ENCODE results near the gene GBF1. TPM values are rescaled to one million over a fixed set of nuclear protein-coding genes. Genes with fewer than 3 reads are reported as not detected.
A peak's percentile ranks its signal among the peaks of the same experiment; 100 is the strongest.

GBF1 gene
- total and polyA plus RNA-seq, 12 donors: 20.7 to 60.5 (median 49.3) TPM

GRCh38 chr10:102389894-102390293, 144.6 kb downstream of the GBF1 start:
- Histone ChIP-seq H3K9me3 (no peaks in the 10 kb centered on the region), H3K27ac (no peak overlapping the region), H3K4me1 (peaks cover 0 to 27% (median 7%) of the 10 kb centered on the region in 9 donors), H3K36me3 (no peaks in the 10 kb centered on the region), H3K27me3 (no peaks in the 10 kb centered on the region), H3K4me3 (no peak overlapping the region)
- ATAC-seq (no peak), DNase-seq (no peak)
- intact Hi-C loops (cut with DNase I): loop anchor here in 8 of 10 donors (5.0 to 10.0 kb wide), 5 partner anchors 65 to 195 kb away; partner anchors contain the start of gene C10orf95 (in 1 of the 8)
- WGBS, 2 donors: 90 to 95% methylated on average over 3 of the region's 3 CpGs
- no peak for TF ChIP-seq CTCF (IDR thresholded peaks at IDR 0.05)

GRCh38 chr10:102392306-102392705, 147.0 kb downstream of the GBF1 start:
- intact Hi-C loops (cut with DNase I): loop anchor here in 7 of 10 donors (5.0 to 10.0 kb wide), 5 partner anchors 62 to 192 kb away; partner anchors contain the start of gene C10orf95 (in 1 of the 7)
- 89 to 90% methylated on average over 5 of the region's 5 CpGs for WGBS, 2 donors
- no peak for TF ChIP-seq CTCF (IDR thresholded peaks at IDR 0.05)
- ATAC-seq (no peak), DNase-seq (no peak)
- Histone ChIP-seq H3K36me3 (peaks cover 0 to 11% (median 0%) of the 10 kb centered on the region in 9 donors), H3K9me3 (no peaks in the 10 kb centered on the region), H3K4me1 (peaks cover 0 to 30% (median 18%) of the 10 kb centered on the region in 9 donors), H3K27ac (no peak overlapping the region), H3K27me3 (no peaks in the 10 kb centered on the region), H3K4me3 (no peak overlapping the region)

GRCh38 chr10:102393411-102394078, 148.2 kb downstream of the GBF1 start:
- no peak for ATAC-seq
- Histone ChIP-seq H3K27ac (peak overlapping the region; percentile 91 to 98 (median 96)), H3K36me3 (peaks cover 0 to 23% (median 0%) of the 10 kb centered on the region in 9 donors), H3K27me3 (no peaks in the 10 kb centered on the region), H3K4me3 (peak overlapping the region; percentile 48 to 90 (median 69)), H3K9me3 (no peaks in the 10 kb centered on the region), H3K4me1 (peaks cover 0 to 41% (median 18%) of the 10 kb centered on the region in 9 donors)
- DNase-seq: no peak
- 33 to 36% methylated on average over 30 of the region's 30 CpGs for WGBS, 2 donors
- peak in 4 of 9 donors; percentile 89 to 99 (median 96) for TF ChIP-seq CTCF (IDR thresholded peaks at IDR 0.05)
- intact Hi-C loops (cut with DNase I): loop anchor here in 8 of 10 donors (2.0 to 10.0 kb wide), 9 partner anchors 29 to 191 kb away; partner anchors contain the start of gene C10orf95 (in 1 of the 8)

- ATAC-seq: peak; percentile 91 to 94 (median 92)
- peak overlapping the region; percentile 91 to 98 (median 96) for H3K27ac ChIP-seq
- no peaks in the 10 kb centered on the region for H3K9me3 ChIP-seq
- 0 to 1% methylated on average over 59 to 71 of the region's 71 CpGs for WGBS, 2 donors
- DNase-seq: peak; percentile 95 to 97
- TF ChIP-seq CTCF (IDR thresholded peaks at IDR 0.05): peak in 6 of 9 donors; percentile 46 to 99 (median 98)
- H3K4me1 ChIP-seq: peaks cover 4 to 48% (median 25%) of the 10 kb centered on the region in 9 donors
- H3K36me3 ChIP-seq: peaks cover 0 to 29% (median 0%) of the 10 kb centered on the region in 9 donors
- no peaks in the 10 kb centered on the region for H3K27me3 ChIP-seq
- H3K4me3 ChIP-seq: peak overlapping the region; percentile 48 to 90 (median 69)
- intact Hi-C loops (cut with DNase I): loop anchor here in 8 of 10 donors (2.0 to 10.0 kb wide), 9 partner anchors 29 to 191 kb away; partner anchors contain the start of gene C10orf95 (in 1 of the 8)
Observed at GRCh38 chr10:102394079-102394800, 148.9 kb downstream of the GBF1 start.
